Activated naive CD4-positive, alpha-beta T cell treated with anti-CD3 and anti-CD28 coated beads, Interleukin-2, amount 10 ng/mL, durations not matched to agents 7 days and 5 days (primary cell): Measurements from ENCODE around the gene MAP3K5.

Source experiments
- CTCF ChIA-PET: fragments of 350-600 bp; sonication (Branson Sonifier 250); formaldehyde crosslinking; loops from one replicate; lab custom pipeline; 2021; ENCODE audit warnings: antibody characterized with exemption; lab: Charles Lee
- DNase-seq: peaks from one replicate; pipeline ENCODE4 v3.0.0-alpha.2; 2020
- H3K27ac Mint-ChIP-seq: one replicate; pipeline ENCODE4 v1.8.0; 2021; ENCODE audit warnings: mild to moderate bottlenecking, moderate library complexity, mixed read lengths
- H3K27me3 Mint-ChIP-seq: one replicate; pipeline ENCODE4 v1.8.0; 2021; ENCODE audit warnings: mild to moderate bottlenecking, mixed read lengths
- H3K36me3 Mint-ChIP-seq: one replicate; pipeline ENCODE4 v1.8.0; 2021; ENCODE audit warnings: mixed read lengths
- H3K4me1 Mint-ChIP-seq: one replicate; pipeline ENCODE4 v1.8.0; 2021; ENCODE audit warnings: mixed read lengths
- H3K4me3 Mint-ChIP-seq: one replicate; pipeline ENCODE4 v1.8.0; 2021; ENCODE audit warnings: mild to moderate bottlenecking, moderate library complexity, mixed read lengths
- H3K9me3 Mint-ChIP-seq: one replicate; pipeline ENCODE4 v1.8.0; 2021; ENCODE audit warnings: mixed read lengths

Gene MAP3K5

GRCh38 chr6:136684466-136684865, 107.8 kb downstream of the MAP3K5 start:
- no peak overlapping the region for H3K4me3 Mint-ChIP-seq
- peaks cover 46% of the 10 kb centered on the region for H3K36me3 Mint-ChIP-seq
- no peaks in the 10 kb centered on the region for H3K27me3 Mint-ChIP-seq
- DNase-seq: no peak
- H3K4me1 Mint-ChIP-seq: no peaks in the 10 kb centered on the region
- H3K9me3 Mint-ChIP-seq: peaks cover 3% of the 10 kb centered on the region
- H3K27ac Mint-ChIP-seq: no peak overlapping the region
- CTCF ChIA-PET: interaction anchor here (1.1 kb wide), 1 partner anchor 20 kb away, joined by 4 read pairs; no protein-coding TSS in a partner anchor

- CTCF ChIA-PET: interaction anchor here (1.1 kb wide), 1 partner anchor 19 kb away, joined by 4 read pairs; no protein-coding TSS in a partner anchor
- H3K36me3 Mint-ChIP-seq: peaks cover 41% of the 10 kb centered on the region
- no peak overlapping the region for H3K27ac Mint-ChIP-seq
- DNase-seq: no peak
- no peaks in the 10 kb centered on the region for H3K27me3 Mint-ChIP-seq
- no peaks in the 10 kb centered on the region for H3K4me1 Mint-ChIP-seq
- no peak overlapping the region for H3K4me3 Mint-ChIP-seq
- peaks cover 3% of the 10 kb centered on the region for H3K9me3 Mint-ChIP-seq
Observed at GRCh38 chr6:136683209-136683941, 108.9 kb downstream of the MAP3K5 start.

- Mint-ChIP-seq H3K27ac (no peak overlapping the region), H3K9me3 (peaks cover 3% of the 10 kb centered on the region), H3K4me3 (no peak overlapping the region), H3K27me3 (no peaks in the 10 kb centered on the region), H3K36me3 (peaks cover 37% of the 10 kb centered on the region), H3K4me1 (no peaks in the 10 kb centered on the region)
- DNase-seq: no peak
- CTCF ChIA-PET: no interaction called here
Observed at GRCh38 chr6:136682292-136682691, 110.0 kb downstream of the MAP3K5 start.

- H3K9me3 Mint-ChIP-seq: no peaks in the 10 kb centered on the region
- no peak for DNase-seq
- H3K4me3 Mint-ChIP-seq: no peak overlapping the region
- CTCF ChIA-PET: interaction anchor here (1.9 kb wide), 1 partner anchor 114 kb away, joined by 5 read pairs; the partner anchor contains the start of gene MAP3K5
- H3K36me3 Mint-ChIP-seq: peaks cover 34% of the 10 kb centered on the region
- H3K4me1 Mint-ChIP-seq: no peaks in the 10 kb centered on the region
- no peak overlapping the region for H3K27ac Mint-ChIP-seq
- H3K27me3 Mint-ChIP-seq: no peaks in the 10 kb centered on the region
Observed at GRCh38 chr6:136677822-136678221, 114.5 kb downstream of the MAP3K5 start.

GRCh38 chr6:136677344-136677743, 114.9 kb downstream of the MAP3K5 start:
- Mint-ChIP-seq H3K4me1 (no peaks in the 10 kb centered on the region), H3K36me3 (peaks cover 31% of the 10 kb centered on the region), H3K9me3 (no peaks in the 10 kb centered on the region), H3K4me3 (no peak overlapping the region), H3K27ac (no peak overlapping the region), H3K27me3 (no peaks in the 10 kb centered on the region)
- CTCF ChIA-PET: interaction anchor here (1.9 kb wide), 1 partner anchor 115 kb away, joined by 5 read pairs; the partner anchor contains the start of gene MAP3K5
- DNase-seq: no peak

GRCh38 chr6:136676075-136676474, 116.2 kb downstream of the MAP3K5 start:
- H3K27me3 Mint-ChIP-seq: no peaks in the 10 kb centered on the region
- H3K9me3 Mint-ChIP-seq: no peaks in the 10 kb centered on the region
- H3K36me3 Mint-ChIP-seq: peaks cover 27% of the 10 kb centered on the region
- no peaks in the 10 kb centered on the region for H3K4me1 Mint-ChIP-seq
- no peak overlapping the region for H3K4me3 Mint-ChIP-seq
- DNase-seq: no peak
- CTCF ChIA-PET: no interaction called here
- H3K27ac Mint-ChIP-seq: no peak overlapping the region

GRCh38 chr6:136673571-136673970, 118.7 kb downstream of the MAP3K5 start:
- H3K4me1 Mint-ChIP-seq: no peaks in the 10 kb centered on the region
- H3K9me3 Mint-ChIP-seq: no peaks in the 10 kb centered on the region
- no peak for DNase-seq
- no peak overlapping the region for H3K4me3 Mint-ChIP-seq
- no peak overlapping the region for H3K27ac Mint-ChIP-seq
- CTCF ChIA-PET: no interaction called here
- peaks cover 27% of the 10 kb centered on the region for H3K36me3 Mint-ChIP-seq
- no peaks in the 10 kb centered on the region for H3K27me3 Mint-ChIP-seq

- DNase-seq: no peak
- H3K27ac Mint-ChIP-seq: no peak overlapping the region
- peaks cover 22% of the 10 kb centered on the region for H3K36me3 Mint-ChIP-seq
- CTCF ChIA-PET: no interaction called here
- no peaks in the 10 kb centered on the region for H3K4me1 Mint-ChIP-seq
- H3K27me3 Mint-ChIP-seq: no peaks in the 10 kb centered on the region
- H3K9me3 Mint-ChIP-seq: no peaks in the 10 kb centered on the region
- no peak overlapping the region for H3K4me3 Mint-ChIP-seq
Observed at GRCh38 chr6:136672144-136672543, 120.1 kb downstream of the MAP3K5 start.

GRCh38 chr6:136669299-136669699, 123.0 kb downstream of the MAP3K5 start:
- Mint-ChIP-seq H3K27ac (no peak overlapping the region), H3K4me1 (no peaks in the 10 kb centered on the region), H3K9me3 (no peaks in the 10 kb centered on the region), H3K4me3 (no peak overlapping the region), H3K27me3 (no peaks in the 10 kb centered on the region), H3K36me3 (peaks cover 26% of the 10 kb centered on the region)
- no peak for DNase-seq
- CTCF ChIA-PET: no interaction called here

GRCh38 chr6:136668571-136668970, 123.7 kb downstream of the MAP3K5 start:
- H3K9me3 Mint-ChIP-seq: no peaks in the 10 kb centered on the region
- no peaks in the 10 kb centered on the region for H3K4me1 Mint-ChIP-seq
- no peaks in the 10 kb centered on the region for H3K27me3 Mint-ChIP-seq
- CTCF ChIA-PET: interaction anchor here (1.1 kb wide), 1 partner anchor 124 kb away, joined by 7 read pairs; the partner anchor contains the start of gene MAP3K5
- no peak for DNase-seq
- H3K27ac Mint-ChIP-seq: no peak overlapping the region
- no peak overlapping the region for H3K4me3 Mint-ChIP-seq
- H3K36me3 Mint-ChIP-seq: peaks cover 26% of the 10 kb centered on the region

GRCh38 chr6:136666041-136666440, 126.2 kb downstream of the MAP3K5 start:
- Mint-ChIP-seq H3K27me3 (no peaks in the 10 kb centered on the region), H3K27ac (no peak overlapping the region), H3K9me3 (no peaks in the 10 kb centered on the region), H3K36me3 (peaks cover 15% of the 10 kb centered on the region), H3K4me1 (no peaks in the 10 kb centered on the region), H3K4me3 (no peak overlapping the region)
- CTCF ChIA-PET: interaction anchor here (0.7 to 2.2 kb wide), 3 partner anchors 22 to 1075 kb away, joined by 3 to 12 read pairs (median 3); no protein-coding TSS in a partner anchor
- no peak for DNase-seq

GRCh38 chr6:136662347-136663237, 129.7 kb downstream of the MAP3K5 start:
- Mint-ChIP-seq H3K4me3 (no peak overlapping the region), H3K27ac (no peak overlapping the region), H3K27me3 (no peaks in the 10 kb centered on the region), H3K4me1 (no peaks in the 10 kb centered on the region), H3K9me3 (no peaks in the 10 kb centered on the region), H3K36me3 (peaks cover 25% of the 10 kb centered on the region)
- no peak for DNase-seq
- CTCF ChIA-PET: no interaction called here

- Mint-ChIP-seq H3K27me3 (no peaks in the 10 kb centered on the region), H3K27ac (no peak overlapping the region), H3K9me3 (no peaks in the 10 kb centered on the region), H3K4me1 (peaks cover 2% of the 10 kb centered on the region), H3K4me3 (no peak overlapping the region), H3K36me3 (peaks cover 27% of the 10 kb centered on the region)
- CTCF ChIA-PET: interaction anchor here (1.1 kb wide), 1 partner anchor 131 kb away, joined by 4 read pairs; the partner anchor contains the start of gene MAP3K5
- DNase-seq: no peak
Observed at GRCh38 chr6:136660727-136661126, 131.6 kb downstream of the MAP3K5 start.

GRCh38 chr6:136659991-136660499, 132.2 kb downstream of the MAP3K5 start:
- CTCF ChIA-PET: no interaction called here
- peaks cover 32% of the 10 kb centered on the region for H3K36me3 Mint-ChIP-seq
- no peak overlapping the region for H3K4me3 Mint-ChIP-seq
- no peaks in the 10 kb centered on the region for H3K9me3 Mint-ChIP-seq
- H3K27ac Mint-ChIP-seq: no peak overlapping the region
- H3K4me1 Mint-ChIP-seq: peaks cover 2% of the 10 kb centered on the region
- no peak for DNase-seq
- no peaks in the 10 kb centered on the region for H3K27me3 Mint-ChIP-seq
